GM13977 (cell line): ENCODE results near the gene HNRNPK.
A peak's percentile ranks its signal among the peaks of the same experiment; 100 is the strongest.

Experiments used
- DNase-seq: peaks from one replicate; pipeline ENCODE4 v3.0.0; 2012; ENCODE audit warnings: low spot score
- in situ Hi-C: fragments of 300-500 bp; cut with MboI; formaldehyde crosslinking; loops from one replicate; pipeline ENCODE4 v1.12.0; 2022; ENCODE audit warnings: low sequenced_read_pairs, low pct_unique_long_range_greater_than_20kb, mixed read lengths, inconsistent platforms; ENCODE audit not compliant: unreplicated experiment
- TF ChIP-seq, protein P1 (sequence below): IDR thresholded peaks from 2 replicates; pipeline ENCODE4 v1.5.1; 2012; ENCODE audit warnings: mild to moderate bottlenecking, control low read depth; ENCODE audit not compliant: insufficient read depth; ENCODE audit errors: extremely low read depth, missing control alignments

Gene HNRNPK

DNA sequence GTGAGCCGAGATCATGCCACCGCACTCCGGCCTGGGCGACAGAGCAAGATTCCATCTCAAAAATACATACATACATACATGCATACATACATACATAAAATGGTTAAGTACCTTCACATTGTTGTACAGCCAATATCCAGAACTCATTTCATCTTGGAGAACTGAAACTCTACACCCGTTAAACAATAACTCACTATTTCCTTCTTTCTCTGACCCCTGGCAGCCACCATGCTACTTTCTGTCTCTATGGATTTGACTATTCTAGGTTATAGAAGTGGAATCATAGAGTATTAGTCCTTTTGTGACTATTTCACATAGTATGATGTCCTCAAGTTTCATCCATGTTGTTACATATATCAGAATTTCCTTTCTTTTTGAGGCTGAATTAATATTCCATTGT is 49.1 kb downstream of the HNRNPK start:
- in situ Hi-C loops, result loop anchor here (10.0 to 25.0 kb wide), 2 partner anchors 231 to 384 kb away; no protein-coding TSS in a partner anchor
- TF ChIP-seq, protein P1, sequence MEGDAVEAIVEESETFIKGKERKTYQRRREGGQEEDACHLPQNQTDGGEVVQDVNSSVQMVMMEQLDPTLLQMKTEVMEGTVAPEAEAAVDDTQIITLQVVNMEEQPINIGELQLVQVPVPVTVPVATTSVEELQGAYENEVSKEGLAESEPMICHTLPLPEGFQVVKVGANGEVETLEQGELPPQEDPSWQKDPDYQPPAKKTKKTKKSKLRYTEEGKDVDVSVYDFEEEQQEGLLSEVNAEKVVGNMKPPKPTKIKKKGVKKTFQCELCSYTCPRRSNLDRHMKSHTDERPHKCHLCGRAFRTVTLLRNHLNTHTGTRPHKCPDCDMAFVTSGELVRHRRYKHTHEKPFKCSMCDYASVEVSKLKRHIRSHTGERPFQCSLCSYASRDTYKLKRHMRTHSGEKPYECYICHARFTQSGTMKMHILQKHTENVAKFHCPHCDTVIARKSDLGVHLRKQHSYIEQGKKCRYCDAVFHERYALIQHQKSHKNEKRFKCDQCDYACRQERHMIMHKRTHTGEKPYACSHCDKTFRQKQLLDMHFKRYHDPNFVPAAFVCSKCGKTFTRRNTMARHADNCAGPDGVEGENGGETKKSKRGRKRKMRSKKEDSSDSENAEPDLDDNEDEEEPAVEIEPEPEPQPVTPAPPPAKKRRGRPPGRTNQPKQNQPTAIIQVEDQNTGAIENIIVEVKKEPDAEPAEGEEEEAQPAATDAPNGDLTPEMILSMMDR, result no peak
- DNase-seq, result no peak

DNA sequence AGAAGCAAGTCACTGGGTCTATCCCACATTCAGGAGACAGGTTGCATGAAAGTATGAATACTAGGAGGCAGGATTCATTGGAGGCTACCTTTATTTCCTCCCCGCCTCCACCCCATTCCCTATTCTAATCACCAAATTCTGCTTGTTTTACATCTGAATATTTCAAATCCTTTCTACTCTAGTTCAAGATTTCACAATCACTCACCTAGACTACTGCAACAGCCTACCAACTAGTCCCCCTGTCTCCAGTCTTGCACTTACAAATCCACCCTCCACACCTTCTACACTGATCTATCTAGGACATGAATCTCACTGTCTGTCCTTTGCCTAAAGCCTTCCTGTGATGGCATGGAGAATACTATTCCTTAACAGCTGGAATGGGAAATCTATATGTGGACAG is 52.4 kb downstream of the HNRNPK start:
- in situ Hi-C loops, result loop anchor here (25.0 kb wide), 1 partner anchor 235 kb away; no protein-coding TSS in a partner anchor
- TF ChIP-seq, protein P1, result no peak

DNA sequence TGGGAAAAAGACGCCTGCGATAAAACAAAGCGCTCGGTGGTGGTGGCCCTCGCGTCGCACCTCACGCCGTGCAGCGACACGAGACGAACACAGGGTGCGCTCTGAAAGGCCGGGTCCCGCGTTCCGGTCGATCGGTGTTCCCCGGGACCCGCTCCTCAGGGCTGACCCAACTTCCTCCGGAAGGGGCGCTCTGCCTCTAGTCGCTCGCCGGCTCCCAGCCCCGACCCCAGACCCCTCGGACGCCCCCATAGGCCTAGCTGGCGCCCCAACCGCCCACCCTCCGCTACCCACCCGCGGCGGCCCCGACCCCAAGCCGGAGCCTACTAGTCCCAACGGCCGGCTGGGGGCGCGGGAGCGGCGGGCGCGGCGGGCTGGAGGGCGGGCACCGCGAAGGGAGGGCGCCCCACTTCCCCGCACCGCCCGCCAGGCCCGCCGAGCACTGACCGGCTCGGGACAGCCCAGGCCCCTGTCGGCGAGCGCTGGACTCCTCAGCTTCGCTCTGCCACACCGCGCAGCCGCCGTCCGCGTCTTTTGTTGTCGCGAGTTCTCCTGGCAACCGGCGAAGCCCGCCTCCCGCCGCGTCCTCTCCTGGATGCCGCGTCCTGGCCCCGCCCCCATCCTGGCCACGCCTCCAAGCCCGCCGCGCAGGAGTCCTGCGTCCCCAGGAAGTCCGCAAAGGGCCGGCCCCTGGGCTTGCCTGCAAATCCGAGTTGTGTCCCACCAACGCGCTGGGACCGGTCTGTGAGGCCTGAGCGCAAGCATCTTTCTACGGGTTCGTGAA is 58.9 kb downstream of the HNRNPK start, which contains the start of gene KIF27:
Gene KIF27, minus strand, starts transcription at position 506 of the 781 bp plus-strand sequence. CDS start 5,841 bp downstream, outside the sequence.
- DNase-seq, result peak; percentile 95
- TF ChIP-seq, protein P1, result peak; percentile 39
- in situ Hi-C loops, result loop anchor here (25.0 kb wide), 1 partner anchor 584 kb away; no protein-coding TSS in a partner anchor

More for the DNA sequence above, 52.4 kb downstream of the HNRNPK start:
- no peak for DNase-seq

DNA sequence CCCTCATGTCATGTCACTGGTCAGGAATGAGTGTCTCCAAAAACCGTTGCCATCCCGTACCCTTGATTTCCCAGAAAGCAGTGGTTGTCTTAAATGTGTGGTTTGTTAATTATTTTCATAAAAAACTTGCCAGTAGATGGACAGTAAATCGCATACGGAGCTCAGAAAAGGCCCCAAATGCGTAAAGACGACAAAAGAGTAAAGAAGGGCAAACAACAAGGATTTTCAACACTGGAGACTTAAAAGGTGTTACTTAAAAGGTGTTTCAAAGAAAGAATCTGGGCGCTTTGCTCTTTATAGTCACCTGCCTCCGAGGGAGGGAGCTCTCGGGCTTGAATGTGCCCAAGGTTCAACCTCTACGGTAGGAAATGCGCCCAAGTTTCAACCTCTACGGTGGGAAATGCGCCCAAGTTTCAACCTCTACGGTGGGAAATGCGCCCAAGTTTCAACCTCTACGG is 59.5 kb downstream of the HNRNPK start:
- in situ Hi-C loops, result loop anchor here (25.0 kb wide), 1 partner anchor 583 kb away; no protein-coding TSS in a partner anchor
- TF ChIP-seq, protein P1, result peak; percentile 50
- DNase-seq, result peak; percentile 62

DNA sequence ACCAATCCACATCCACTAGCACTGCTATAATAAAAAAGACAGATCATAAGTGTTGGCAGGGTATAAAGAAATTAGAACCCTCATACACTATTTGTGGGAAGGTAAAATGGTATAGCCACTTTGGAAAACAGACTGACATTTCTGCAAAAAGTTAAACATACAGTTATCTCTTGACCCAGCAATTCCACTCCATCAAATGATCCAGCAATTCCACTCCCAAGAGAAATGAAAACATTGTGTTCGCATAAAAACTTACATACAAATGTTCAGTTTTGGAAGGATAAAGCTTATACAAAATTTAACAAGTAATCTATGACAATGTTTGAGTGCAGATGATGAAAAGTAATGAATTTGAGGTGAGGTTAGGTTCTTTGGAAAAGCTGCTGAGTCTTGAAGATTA is 60.9 kb downstream of the HNRNPK start:
- in situ Hi-C loops, result loop anchor here (10.0 to 25.0 kb wide), 2 partner anchors 304 to 582 kb away; no protein-coding TSS in a partner anchor
- DNase-seq, result no peak
- TF ChIP-seq, protein P1, result no peak
